D721Med (cell line): ENCODE measurements around the gene CPD.
"Not testable (repeated sequence)": the region's sequence is repeated elsewhere in the genome, so short reads cannot be mapped to it uniquely, and the experiment has no call there.

Experiments used
- DNase-seq: peaks from one replicate; pipeline ENCODE4 v3.0.0; 2011; ENCODE audit warnings: low spot score; ENCODE audit not compliant: insufficient read length
- FAIRE-seq: peaks from 2 replicates; lab custom pipeline; 2011; peaks lifted over from hg19 to GRCh38; lab: Jason Lieb, UNC
- CTCF ChIP-seq: IDR thresholded peaks from 2 replicates; pipeline ENCODE4 v1.5.1; 2012; ENCODE audit warnings: mild to moderate bottlenecking, control low read depth; ENCODE audit not compliant: insufficient read depth; ENCODE audit errors: missing control alignments

Gene CPD

GRCh38 chr17:30395398-30396022 lies 16.8 kb downstream of the CPD start:
- FAIRE-seq = no peak
- no peak for TF ChIP-seq CTCF
- DNase-seq = no peak

- TF ChIP-seq CTCF = no peak
- FAIRE-seq (no peak), DNase-seq (no peak)
Measured at GRCh38 chr17:30396129-30396528, 17.4 kb downstream of the CPD start.

- FAIRE-seq (no peak), DNase-seq (no peak)
- no peak for TF ChIP-seq CTCF
Measured at GRCh38 chr17:30396612-30397011, 17.9 kb downstream of the CPD start.

GRCh38 chr17:30398328-30399041 lies 19.8 kb downstream of the CPD start:
- no peak for FAIRE-seq
- no peak for TF ChIP-seq CTCF
- DNase-seq = no peak

- TF ChIP-seq CTCF = no peak
- no peak for DNase-seq
- no peak for FAIRE-seq
Measured at GRCh38 chr17:30401097-30401496, 22.4 kb downstream of the CPD start.

GRCh38 chr17:30405161-30405560 lies 26.4 kb downstream of the CPD start:
- DNase-seq (no peak), FAIRE-seq (no peak)
- no peak for TF ChIP-seq CTCF

GRCh38 chr17:30410627-30411026 lies 31.9 kb downstream of the CPD start:
- not testable (repeated sequence) for DNase-seq, FAIRE-seq

GRCh38 chr17:30412008-30412496 lies 33.3 kb downstream of the CPD start:
- not testable (repeated sequence) for FAIRE-seq, DNase-seq
